GM03348 (cell line): ENCODE data around the gene STX8.
A peak's percentile ranks its signal among the peaks of the same experiment; 100 is the strongest.

Source experiments
- DNase-seq: peaks from one replicate; pipeline ENCODE4 v3.0.0; 2012; ENCODE audit warnings: low spot score

The STX8 gene

DNA sequence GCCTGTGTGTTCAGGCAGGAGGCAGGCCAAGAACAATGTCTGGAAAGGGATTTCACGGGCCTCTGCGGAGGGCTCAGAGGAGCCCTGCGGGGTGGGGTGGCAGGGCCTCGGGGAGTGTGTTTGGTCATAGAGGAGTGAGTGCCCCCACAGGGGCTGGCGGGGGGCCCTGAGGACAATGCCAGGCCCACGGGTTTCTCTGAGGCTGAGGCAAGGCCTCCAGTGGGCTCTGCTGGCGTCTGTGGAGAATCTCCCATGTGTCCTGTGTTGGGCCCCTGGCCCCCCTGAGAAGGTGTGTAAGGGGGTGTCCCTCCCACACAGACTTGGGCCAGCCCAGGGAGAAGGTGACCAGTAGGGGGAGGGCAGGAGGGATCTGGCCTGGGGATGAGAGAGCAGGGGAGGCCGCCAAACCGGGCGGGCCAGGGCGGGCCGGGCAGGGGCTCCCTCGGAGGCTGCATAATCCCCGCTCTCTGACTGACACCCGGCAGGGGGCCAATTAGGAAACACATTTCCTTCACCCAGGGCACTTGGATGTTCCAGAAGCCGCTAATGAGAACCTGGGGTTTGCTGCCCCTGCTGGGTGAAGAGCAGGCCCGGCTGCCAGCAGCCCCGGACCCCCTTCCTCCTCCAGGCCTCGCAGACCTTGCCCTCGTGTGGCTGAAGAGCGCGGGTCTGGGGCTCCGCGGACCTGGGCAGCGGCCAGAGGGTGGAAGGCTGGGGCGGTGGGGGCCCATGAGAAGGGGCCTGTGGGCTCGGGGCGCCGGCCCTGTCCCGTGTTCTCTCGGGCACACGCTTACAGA, 350.1 kb downstream of the STX8 start:
- DNase-seq, result no peak

DNA sequence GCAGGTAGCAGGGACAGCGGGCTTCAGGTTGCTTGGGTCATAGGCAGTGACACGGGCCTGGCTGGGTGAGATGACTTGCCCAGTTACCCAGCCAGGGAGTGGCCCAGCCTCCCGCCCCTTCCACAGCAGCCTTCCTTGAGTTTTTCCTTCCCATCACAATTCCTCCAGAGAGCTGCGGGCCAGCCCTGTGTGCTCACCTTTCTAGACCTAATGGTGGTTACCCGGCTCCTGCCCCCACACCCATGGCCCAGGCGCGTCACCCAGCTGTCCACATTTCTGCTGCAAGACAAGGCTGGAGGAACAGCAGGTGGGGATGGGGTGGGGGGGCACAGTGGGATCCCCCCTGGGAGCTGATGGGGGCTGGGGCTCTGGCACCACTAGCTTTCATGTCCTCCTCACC, 351.1 kb downstream of the STX8 start:
- DNase-seq, result no peak

DNA sequence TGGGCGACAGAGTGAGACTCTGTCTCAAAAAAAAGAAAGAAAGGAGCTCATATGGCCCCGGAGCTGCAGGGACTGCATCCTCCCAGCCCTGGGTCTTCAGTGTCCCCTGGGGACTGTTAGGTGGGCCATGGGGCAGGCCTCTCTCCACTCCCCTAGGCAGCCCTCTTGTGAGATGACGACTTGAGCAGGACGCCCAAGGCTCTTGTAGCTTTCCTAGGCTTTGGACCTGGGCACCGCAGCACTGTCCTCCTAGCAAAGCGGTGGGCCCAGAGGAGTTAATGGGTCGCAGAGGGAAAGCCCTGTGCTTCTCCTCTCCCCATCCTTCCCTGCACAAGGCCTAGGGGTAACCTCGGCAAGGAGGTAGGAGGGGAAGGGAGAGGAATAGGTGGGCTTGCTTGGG, 352.1 kb downstream of the STX8 start:
- no peak for DNase-seq

DNA sequence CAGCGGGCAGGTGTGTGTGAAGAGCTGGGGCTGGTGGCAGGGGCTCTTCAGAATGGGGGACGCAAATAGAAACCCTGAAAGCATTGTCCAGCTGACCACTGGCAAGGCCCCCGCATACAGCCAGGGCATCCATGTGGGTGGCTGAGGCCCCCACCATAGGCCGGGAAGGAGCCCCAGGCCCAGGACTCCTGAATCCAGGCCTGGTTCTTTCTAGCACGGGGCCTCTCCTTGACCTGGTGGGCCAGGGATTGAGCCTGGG, 353.8 kb downstream of the STX8 start:
- no peak for DNase-seq

DNA sequence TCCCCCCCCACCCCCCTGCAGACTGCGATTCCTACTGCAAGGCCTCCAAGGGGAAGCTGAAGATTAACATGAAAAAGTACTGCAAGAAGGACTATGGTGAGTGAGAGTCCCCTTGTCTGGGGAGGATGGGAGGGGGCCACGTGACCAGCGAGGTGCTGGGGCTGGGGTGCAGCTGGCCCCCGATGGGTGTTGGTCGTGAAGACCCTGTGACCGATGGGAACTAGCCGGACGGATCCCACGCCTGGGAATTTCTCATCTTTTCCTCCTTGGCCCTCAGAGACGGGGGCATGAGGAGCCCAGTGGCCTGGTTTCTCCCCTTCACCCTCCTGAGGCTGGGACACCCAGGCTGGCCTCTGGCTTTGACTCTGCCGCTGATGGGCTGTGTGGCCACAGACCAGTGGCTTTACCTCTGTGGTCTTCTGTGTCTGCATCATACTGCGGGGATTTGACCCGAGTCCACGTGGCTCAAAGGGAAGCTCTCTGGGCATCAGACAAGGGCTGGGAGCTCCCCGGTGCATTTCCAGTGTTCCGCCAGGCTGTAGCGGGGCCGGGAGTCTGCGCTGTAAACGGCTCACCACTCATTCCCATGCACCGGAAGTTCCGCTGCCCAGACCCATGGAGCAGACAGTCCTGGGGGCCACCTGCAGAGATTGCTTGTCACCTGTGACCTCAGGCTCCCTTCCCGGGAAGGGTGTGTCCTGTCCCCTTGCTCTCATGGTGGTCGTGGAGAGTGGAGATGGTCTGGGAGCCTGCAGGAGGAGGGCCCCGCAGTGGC, 354.3 kb downstream of the STX8 start:
- no peak for DNase-seq

DNA sequence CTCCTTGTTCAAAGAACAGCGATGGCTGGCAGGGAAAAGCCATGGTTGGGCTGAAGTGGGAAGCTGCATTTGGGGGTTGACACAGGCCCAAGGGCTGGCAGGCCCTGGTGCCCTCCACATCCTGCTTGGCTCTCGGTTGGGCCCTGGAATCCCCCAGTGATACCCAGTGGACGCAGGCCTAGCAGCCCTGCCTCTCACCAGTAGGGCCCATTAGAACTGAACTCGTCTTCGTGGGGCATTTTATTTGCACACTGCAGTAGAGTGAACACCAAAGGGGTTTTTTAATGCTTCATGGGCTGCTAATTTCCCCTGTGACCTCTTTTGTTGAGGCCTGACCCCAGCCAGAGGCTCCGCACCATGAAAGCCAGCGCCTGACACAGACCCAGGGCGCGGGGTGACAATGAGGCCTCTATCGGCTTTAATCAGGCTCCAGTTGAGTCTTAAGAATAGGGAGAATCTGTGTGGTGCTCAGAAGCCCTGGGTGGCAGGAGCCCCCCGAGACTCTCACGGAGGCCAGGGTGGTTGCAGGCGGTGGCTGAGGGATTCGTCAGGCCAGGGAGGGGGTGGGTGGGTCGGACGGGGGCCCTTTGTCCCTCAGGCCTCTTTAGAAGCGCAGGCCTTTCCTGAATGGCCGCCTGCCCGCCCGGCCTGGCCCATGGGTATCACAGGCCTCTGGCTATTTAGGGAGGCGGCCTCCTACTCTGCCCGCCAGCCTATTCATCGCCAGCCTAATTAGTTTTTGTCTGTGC, 355.0 kb downstream of the STX8 start:
- no peak for DNase-seq

DNA sequence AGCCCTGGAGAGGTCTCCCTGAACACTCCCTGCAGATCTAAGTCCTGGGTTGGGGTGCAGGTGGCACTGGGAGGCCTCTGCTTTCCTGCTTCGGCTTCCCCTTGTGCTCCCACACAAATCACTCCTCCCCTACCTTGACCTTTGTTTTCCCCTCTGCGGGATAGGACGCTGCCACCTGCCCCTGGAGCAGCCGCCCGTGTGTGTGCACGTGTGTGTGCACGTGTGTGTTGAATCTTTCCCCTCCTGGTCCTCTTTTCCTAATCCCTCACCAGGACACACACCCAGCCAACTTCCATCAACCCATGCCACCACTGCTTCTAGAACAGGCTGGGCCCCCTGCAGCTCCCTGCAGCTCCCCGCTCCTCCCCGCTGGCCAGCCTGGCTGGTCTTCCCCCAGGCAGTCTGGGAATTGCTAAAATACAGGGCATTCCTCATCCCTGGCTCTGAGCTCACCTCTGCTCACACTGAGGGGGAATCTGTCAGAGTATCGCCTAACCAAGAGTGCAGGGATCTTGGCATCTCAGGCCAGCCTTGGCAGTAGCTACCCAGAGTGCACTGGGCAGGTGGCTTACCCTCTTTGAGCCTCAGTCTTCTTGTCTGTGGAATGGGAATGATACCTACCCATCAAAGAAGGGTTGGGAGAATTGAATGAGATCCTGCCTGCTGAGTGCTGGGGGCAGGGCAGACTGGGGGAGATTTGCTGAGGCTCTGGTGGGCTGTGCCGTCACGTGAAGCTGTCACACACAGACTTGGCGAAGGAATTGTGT, 355.8 kb downstream of the STX8 start:
- no peak for DNase-seq

DNA sequence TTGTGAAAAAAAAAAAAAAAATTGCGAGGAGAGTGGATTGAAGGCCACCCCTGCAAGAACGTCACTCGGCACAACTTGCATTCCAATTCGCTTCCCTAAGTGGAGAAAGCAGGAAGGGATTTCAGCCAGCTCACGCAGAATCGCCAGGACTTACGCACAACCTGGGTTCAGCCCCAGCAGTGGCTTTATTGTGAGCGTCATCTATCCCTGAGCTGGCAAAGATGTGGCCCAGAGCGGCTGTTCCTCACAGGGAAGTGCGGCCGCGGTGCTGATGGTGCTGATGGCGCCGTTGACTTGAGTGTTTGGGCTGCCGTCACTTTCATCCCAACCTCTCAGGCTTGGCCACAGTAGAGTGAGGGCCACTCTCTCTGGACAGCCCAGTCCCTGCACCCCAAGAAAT, 356.7 kb downstream of the STX8 start:
- DNase-seq, result no peak

DNA sequence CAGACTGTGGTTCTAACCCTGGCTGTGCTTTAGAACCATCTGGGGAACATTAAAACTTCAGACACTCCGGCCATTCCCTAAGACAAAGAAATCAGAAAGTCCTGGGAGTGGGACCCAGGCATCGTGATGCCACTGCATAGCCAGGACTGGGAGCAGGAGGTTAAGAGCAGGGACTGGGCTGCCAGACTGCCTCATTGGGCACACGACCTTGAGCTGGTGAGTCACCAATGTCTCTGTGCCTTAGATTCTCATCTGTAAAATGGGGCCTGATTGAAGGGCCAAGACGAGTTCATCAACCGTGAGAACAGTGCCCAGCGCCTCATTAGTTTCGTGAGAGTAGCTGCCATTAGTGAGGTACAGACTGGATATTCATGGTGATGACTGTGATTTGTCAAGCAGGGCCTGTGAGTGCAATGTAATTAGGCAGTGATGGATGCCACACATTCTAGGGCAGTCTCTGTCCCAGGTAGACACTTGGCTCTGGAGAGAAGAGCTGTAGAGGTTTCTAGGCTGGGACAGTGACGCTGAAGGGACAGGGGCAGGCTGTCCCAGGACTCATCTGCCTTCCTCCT, 357.5 kb downstream of the STX8 start:
- DNase-seq, result no peak

DNA sequence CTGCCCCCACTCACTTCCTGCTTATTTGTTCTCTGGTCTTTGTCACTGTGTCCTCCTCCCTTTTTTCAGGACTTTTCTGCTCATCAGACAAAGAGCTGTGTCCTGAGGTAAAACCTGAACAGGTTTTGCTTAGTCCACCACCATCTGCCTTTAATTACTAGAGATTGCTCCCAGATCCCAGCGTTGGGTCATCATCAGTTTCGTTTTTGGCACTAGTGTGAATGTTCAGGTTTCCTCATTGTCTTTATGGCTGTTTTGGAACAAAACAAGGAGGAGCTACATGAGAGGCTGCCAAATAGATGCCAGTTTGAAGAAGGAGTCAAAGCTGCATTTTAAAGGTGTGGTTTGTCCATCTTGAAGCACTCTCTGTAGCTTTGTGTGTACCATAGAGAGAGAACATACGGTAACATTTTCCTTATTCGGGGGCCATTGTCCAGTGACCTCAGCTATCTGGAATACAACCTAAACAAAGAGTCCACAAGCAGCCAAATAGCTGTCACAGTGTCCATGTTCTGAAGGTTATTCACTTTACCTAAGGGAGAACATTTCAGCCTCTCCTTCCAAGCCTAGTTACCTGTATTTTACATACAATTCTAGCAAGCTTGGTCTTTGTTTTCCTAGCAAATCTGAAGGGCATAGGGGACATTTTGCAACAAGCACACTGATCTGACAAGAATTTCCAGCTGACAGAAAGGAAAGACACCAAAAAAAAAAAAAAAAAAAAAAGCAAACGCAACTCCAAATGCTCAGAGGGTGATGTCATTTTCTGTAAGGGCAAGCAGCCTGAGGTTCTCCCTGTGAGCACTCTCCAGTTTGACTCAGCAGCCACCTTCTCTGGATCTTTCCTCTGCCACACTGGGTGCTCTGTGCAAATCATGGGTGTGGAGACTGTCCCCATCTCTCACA, 358.2 kb downstream of the STX8 start:
- peak; percentile 84 for DNase-seq

DNA sequence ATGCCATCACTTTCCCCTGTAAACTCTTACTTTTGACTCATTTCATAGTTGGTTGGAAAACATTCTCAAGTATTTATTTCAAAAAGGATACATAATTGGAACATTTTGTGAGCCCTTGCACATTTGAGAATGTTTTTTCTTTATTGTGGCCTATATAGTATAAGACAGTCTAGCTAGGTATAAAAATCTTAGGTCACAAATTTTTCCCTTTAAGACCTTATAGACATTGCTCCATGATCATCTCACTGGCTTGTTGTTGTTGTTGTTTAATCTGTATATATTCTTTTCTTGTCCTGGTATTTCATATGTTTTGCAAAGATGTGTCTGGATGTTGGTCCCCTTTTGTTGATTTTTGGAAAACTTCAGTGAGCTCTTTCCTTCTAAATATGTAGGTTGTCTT, 360.2 kb downstream of the STX8 start:
- DNase-seq, result no peak

DNA sequence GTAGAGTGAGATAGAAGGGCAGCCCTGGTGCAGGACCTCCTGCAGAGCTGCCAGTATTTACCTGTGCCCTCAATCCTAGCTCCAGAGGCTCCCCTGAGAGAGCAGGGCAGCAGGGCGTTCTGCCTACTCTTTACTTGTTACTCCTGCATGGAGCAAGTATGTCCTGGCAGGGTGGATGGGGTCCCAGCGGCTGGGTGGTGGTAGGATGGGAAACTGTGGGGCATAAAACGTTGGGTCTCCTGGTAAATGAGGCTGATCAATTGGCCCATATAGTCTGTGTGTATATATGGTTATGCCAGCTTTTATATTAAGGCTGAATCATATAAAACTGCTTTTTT, 362.3 kb downstream of the STX8 start:
- DNase-seq, result no peak

DNA sequence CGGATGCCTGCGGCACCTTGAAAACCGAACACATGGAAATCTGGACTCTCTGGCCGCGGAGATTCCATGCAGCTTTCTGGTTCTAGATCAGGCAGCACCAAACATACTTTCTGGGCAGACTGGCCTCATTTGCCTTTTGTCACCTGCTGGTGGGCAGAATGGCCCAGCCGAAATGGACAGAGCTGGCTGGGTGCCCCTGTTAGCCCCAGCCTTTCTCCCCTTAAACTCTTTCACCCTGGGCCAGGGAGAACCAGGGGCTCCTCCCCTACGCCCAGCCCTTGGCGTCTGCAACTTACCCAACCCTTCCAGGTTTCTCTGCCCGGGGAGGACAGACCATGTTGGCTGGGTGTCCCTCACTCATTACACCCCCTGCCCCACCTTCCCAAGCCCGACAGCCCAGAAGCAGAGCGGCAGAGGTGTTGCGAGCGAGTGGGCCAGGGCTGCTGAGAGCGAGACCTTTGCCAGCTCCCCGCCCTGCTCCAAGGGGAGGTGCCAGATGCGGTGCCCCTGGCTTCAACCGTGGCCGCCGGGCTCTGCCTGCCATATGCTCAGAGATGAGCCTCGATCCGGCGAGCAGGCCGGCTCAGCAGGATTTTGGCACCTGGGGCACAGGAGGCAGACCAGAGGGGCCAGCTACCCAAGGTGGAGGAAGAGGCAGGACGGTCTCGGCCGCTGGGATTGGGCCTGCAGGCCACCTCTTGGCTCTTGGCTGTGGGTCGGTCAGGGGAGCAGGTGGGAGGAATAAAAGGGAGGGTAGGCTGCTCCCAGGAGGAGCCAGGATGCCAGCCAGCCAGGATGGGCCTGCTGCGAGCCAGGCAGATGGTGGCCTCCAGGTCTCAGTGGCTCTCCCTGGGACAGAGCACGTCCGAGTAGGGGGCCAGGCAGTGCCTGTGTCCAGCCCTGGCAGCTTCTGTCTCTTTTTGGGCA, 363.0 kb downstream of the STX8 start:
- DNase-seq, result no peak

DNA sequence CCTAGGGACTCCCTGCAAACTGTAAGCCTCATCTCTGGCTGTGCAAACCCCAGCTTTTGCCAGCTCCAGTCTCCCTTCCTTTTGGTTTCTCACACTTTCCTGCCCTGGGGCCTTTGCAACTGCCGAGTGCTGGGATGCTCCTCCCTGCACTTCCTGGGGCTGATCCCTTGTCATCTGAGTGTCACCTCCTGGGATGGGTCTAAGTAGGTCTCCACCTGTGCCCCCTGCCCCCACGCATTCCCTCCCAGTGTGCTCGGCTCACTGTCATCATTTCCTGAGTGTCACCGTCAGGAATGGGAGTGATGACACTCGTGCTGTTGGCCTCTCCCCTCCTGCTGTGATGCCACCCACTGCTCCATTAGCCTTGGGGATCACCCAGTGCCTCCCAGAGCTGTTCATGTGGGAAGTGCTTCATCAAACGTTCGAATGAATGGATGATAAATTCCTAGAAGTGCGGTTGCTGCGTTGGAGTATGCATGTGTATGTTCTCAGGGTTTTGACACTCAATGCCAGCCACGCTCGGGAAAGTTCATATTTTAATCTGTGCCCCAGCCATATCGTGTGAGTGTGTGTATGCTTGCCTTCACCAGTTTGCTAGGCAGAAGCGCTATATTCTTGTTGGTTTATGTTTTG, 364.4 kb downstream of the STX8 start:
- DNase-seq, result no peak

DNA sequence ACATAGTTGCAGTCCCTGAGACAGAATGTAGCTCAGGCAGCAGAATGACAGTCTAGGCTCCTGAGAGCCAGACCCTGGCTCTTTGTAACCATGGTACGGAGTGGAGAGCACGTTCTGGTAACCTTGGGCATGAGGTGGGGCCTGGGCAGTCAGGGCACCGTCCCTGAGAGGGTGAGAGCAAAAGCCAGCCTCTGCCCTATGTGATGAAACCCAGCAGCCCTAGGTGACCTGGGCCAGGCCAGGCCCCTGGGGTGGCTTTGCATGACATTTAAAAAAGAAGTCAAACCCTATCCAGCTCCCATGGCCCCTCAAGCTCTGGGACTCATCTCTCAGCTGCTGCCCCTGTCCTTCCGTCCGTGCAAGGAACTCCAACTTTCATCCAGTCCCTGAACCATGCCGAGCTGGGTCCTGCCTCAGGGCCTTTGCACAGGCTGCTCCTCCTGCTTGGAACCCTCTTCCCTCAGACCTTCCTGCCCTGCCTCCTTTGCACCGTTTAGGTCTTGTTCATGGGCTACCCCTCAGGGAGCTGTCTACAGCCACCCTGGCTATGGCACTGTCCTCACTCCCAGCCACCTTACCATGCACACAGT, 365.7 kb downstream of the STX8 start:
- no peak for DNase-seq

DNA sequence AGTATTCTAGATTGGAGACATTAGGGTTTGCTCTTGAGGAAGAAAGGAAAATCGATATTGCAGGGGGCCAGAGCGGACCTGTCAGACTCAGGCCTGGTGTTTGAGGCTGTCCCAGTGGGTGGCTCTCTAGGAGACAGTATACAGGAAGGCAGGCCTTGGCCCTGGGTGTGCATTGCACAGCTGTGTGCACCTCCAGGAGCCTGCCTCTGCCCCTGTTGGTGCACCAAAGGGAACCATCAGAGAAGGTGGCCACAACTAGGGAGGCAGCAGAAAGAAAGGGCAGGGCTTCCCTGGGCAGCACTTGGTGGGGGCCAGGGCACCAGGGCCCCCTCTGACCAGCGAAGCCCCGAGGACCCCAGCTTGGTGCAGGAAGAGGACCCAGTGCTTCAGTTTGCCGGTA, 366.3 kb downstream of the STX8 start:
- DNase-seq, result no peak

DNA sequence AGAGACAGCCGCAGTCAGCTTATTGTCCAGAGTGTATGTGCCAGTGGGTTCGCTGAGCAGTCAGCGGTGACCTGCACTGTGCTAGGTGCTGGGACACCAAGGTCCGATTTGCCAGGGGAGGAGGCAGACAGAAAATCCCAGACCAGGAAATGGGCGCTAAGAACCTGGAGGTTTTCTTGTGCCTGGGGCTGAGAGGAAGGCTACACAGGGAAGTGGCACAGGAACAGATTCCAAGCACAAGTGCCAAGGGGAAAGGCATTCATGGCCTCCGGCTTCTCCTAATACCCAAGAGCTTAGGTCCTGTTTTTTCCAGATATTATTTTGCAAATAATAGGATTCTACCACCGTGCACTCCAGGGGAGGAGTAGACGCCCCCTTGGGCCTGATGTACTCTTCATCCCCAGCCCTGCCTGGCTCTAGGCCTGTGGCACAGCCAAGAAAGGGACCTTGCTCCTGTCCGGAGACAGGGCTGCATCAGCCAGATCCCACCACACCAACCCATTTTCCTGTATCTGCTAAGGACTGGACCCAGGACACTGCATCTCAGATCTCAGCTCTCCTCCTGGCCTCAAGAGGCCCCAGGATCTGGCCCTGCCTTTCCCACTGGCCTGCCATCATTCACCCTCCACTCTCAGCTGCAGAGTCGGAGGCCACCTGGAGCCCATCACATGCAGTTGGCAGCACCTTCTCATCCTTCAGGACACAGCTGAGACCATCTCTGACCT, 367.1 kb downstream of the STX8 start:
- DNase-seq, result no peak

DNA sequence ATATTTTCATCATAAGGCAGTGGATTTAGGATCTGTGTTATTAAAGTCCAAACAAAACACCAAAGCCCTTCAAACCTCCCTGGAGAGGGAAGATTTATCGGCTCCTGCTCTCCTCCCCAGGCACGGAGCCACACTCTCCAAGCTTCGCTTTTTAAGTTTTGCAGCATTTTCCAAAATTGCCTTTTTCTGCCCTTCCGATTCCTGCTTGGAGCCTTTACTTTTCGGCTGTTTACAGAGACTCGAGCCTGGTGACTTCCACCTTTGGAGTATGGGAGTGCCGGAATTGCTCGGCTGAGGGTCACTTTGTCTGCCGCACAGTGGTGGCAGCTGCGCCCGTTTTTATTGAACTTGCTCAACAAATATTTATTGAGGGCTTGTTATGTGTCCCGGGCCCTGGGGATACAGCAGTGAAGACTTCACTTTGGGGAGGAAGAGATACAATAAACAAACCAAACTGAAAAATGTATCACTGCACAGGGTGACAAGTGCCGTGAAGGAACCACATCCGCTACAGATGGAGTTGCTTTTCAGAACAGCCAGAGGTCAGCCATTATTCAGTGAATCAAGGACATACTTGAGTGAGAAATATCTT, 368.8 kb downstream of the STX8 start:
- peak; percentile 47 for DNase-seq
